Mucosa of rectum (tissue), 2 donors: ENCODE data around the gene SPAG8.

Experiments used
- H3K27ac ChIP-seq, 2 donors: one replicate each; pipeline ENCODE4 v1.7.0; 2013; ENCODE audit warnings: inconsistent platforms in 2 of 2, low read depth in 2 of 2, low read length in 2 of 2
- H3K27me3 ChIP-seq, 2 donors: one replicate each; pipeline ENCODE4 v1.7.0; 2013; ENCODE audit warnings: low read length in 2 of 2; ENCODE audit not compliant: control insufficient read depth in 2 of 2, insufficient read depth in 2 of 2
- H3K36me3 ChIP-seq, 2 donors: one replicate each; pipeline ENCODE4 v1.7.0; 2013; ENCODE audit warnings: low read length in 2 of 2; ENCODE audit not compliant: control insufficient read depth in 2 of 2, insufficient read depth in 2 of 2
- H3K4me1 ChIP-seq, 2 donors: one replicate each; pipeline ENCODE4 v1.7.0; 2013; ENCODE audit warnings: low read length in 2 of 2, mild to moderate bottlenecking in 1 of 2; ENCODE audit not compliant: control insufficient read depth in 2 of 2, insufficient read depth in 2 of 2
- H3K4me3 ChIP-seq, 2 donors: one replicate each; pipeline ENCODE4 v1.7.0; 2013; ENCODE audit warnings: low read length in 2 of 2
- H3K9ac ChIP-seq, 2 donors: one replicate each; pipeline ENCODE4 v1.7.0; 2013; ENCODE audit warnings: low read length in 2 of 2, low read depth in 1 of 2, mild to moderate bottlenecking in 1 of 2
- H3K9me3 ChIP-seq, 2 donors: one replicate each; pipeline ENCODE4 v1.7.0; 2013; ENCODE audit warnings: low read length in 2 of 2; ENCODE audit not compliant: control insufficient read depth in 2 of 2
- donor health status: healthy.
- donor health status: Normal muscosa, but diverticular disease.

SPAG8 gene

GRCh38 chr9:35812025-35812602 lies at the start of gene SPAG8:
Gene SPAG8 (minus strand): TSS chr9:35812262. CDS start chr9:35812147, 115 bp downstream.
- Histone ChIP-seq H3K9ac (peak within 1 kb of the TSS; percentile 50 to 66), H3K4me3 (peak within 1 kb of the TSS; percentile 70 to 89)

GRCh38 chr9:35861161-35861897 lies 49.3 kb upstream of the SPAG8 start:
- peaks cover 0 to 5% of the 10 kb centered on the region in 2 donors for H3K4me1 ChIP-seq
- H3K4me3 ChIP-seq, result no peak overlapping the region
- no peaks in the 10 kb centered on the region for H3K9me3 ChIP-seq
- no peak overlapping the region for H3K27ac ChIP-seq
- no peaks in the 10 kb centered on the region for H3K36me3 ChIP-seq
- no peak overlapping the region for H3K9ac ChIP-seq
- H3K27me3 ChIP-seq, result peaks cover 13 to 14% of the 10 kb centered on the region in 2 donors

More at GRCh38 chr9:35812025-35812602, at the start of gene SPAG8:
- peaks cover 11 to 23% of the 10 kb centered on the region in 2 donors for H3K36me3 ChIP-seq
- no peaks in the 10 kb centered on the region for H3K9me3 ChIP-seq
- no peaks in the 10 kb centered on the region for H3K27me3 ChIP-seq
- H3K4me1 ChIP-seq, result peaks cover 19 to 26% of the 10 kb centered on the region in 2 donors
- H3K27ac ChIP-seq, result peak within 1 kb of the TSS; percentile 58 to 65

GRCh38 chr9:35859990-35860339 lies 47.9 kb upstream of the SPAG8 start:
- H3K4me1 ChIP-seq, result peaks cover 0 to 5% of the 10 kb centered on the region in 2 donors
- H3K4me3 ChIP-seq, result no peak overlapping the region
- H3K27ac ChIP-seq, result no peak overlapping the region
- H3K9me3 ChIP-seq, result no peaks in the 10 kb centered on the region
- H3K9ac ChIP-seq, result no peak overlapping the region
- H3K27me3 ChIP-seq, result peaks cover 13 to 14% of the 10 kb centered on the region in 2 donors
- H3K36me3 ChIP-seq, result no peaks in the 10 kb centered on the region

GRCh38 chr9:35859310-35859989 lies 47.4 kb upstream of the SPAG8 start:
- no peak overlapping the region for H3K4me3 ChIP-seq
- H3K4me1 ChIP-seq, result peaks cover 0 to 5% of the 10 kb centered on the region in 2 donors
- H3K9ac ChIP-seq, result no peak overlapping the region
- H3K27ac ChIP-seq, result no peak overlapping the region
- no peaks in the 10 kb centered on the region for H3K36me3 ChIP-seq
- H3K27me3 ChIP-seq, result peaks cover 13 to 14% of the 10 kb centered on the region in 2 donors
- H3K9me3 ChIP-seq, result no peaks in the 10 kb centered on the region

GRCh38 chr9:35858458-35858857 lies 46.4 kb upstream of the SPAG8 start:
- Histone ChIP-seq H3K36me3 (no peaks in the 10 kb centered on the region), H3K4me3 (no peak overlapping the region), H3K4me1 (peaks cover 0 to 5% of the 10 kb centered on the region in 2 donors), H3K9me3 (no peaks in the 10 kb centered on the region), H3K27me3 (peaks cover 9 to 13% of the 10 kb centered on the region in 2 donors), H3K9ac (no peak overlapping the region), H3K27ac (no peak overlapping the region)

GRCh38 chr9:35856882-35857281 lies 44.8 kb upstream of the SPAG8 start:
- Histone ChIP-seq H3K27me3 (peaks cover 4 to 10% of the 10 kb centered on the region in 2 donors), H3K4me1 (peaks cover 0 to 5% of the 10 kb centered on the region in 2 donors), H3K27ac (no peak overlapping the region), H3K36me3 (no peaks in the 10 kb centered on the region), H3K4me3 (no peak overlapping the region), H3K9ac (no peak overlapping the region), H3K9me3 (no peaks in the 10 kb centered on the region)

- Histone ChIP-seq H3K4me3 (no peak overlapping the region), H3K36me3 (no peaks in the 10 kb centered on the region), H3K9ac (no peak overlapping the region), H3K4me1 (peaks cover 0 to 5% of the 10 kb centered on the region in 2 donors), H3K27ac (no peak overlapping the region), H3K27me3 (peaks cover 2 to 5% of the 10 kb centered on the region in 2 donors), H3K9me3 (no peaks in the 10 kb centered on the region)
Observed at GRCh38 chr9:35856206-35856605, 44.1 kb upstream of the SPAG8 start.

GRCh38 chr9:35854091-35854762 lies 42.2 kb upstream of the SPAG8 start:
- Histone ChIP-seq H3K36me3 (no peaks in the 10 kb centered on the region), H3K9me3 (no peaks in the 10 kb centered on the region), H3K9ac (no peak overlapping the region), H3K27me3 (peaks cover 0 to 1% of the 10 kb centered on the region in 2 donors), H3K4me3 (no peak overlapping the region), H3K4me1 (no peaks in the 10 kb centered on the region), H3K27ac (no peak overlapping the region)

GRCh38 chr9:35852876-35853865 lies 41.1 kb upstream of the SPAG8 start:
- no peaks in the 10 kb centered on the region for H3K4me1 ChIP-seq
- no peak overlapping the region for H3K4me3 ChIP-seq
- H3K9me3 ChIP-seq, result no peaks in the 10 kb centered on the region
- no peak overlapping the region for H3K9ac ChIP-seq
- H3K36me3 ChIP-seq, result no peaks in the 10 kb centered on the region
- no peak overlapping the region for H3K27ac ChIP-seq
- no peaks in the 10 kb centered on the region for H3K27me3 ChIP-seq
